Stomach (tissue), 4 donors: Measurements from ENCODE around the gene PDK3.

ENCODE experiments used
- EP300 ChIP-seq: sonication (generic); formaldehyde crosslinking; IDR thresholded peaks from one replicate; pipeline ENCODE4 v1.6.1; 2017; ENCODE audit warnings: antibody characterized with exemption
- POLR2A ChIP-seq, 4 donors: fragments of 450-650 bp; IDR thresholded peaks; one replicate each; pipeline ENCODE4 v1.6.1; 2016; ENCODE audit warnings: antibody characterized with exemption in 4 of 4, control low read depth in 2 of 4, mild to moderate bottlenecking in 1 of 4, moderate library complexity in 1 of 4
- POLR2AphosphoS5 ChIP-seq, 3 donors: sonication (generic); formaldehyde crosslinking; IDR thresholded peaks; one replicate each; pipeline ENCODE4 v1.6.1; 2016; ENCODE audit warnings: antibody characterized with exemption in 3 of 3
- TF ChIP-seq, protein P1 (sequence below), 7 experiments: fragments of 450-650 bp in 4 of 7; fragments of 200-600 bp in 3 of 7; sonication (generic) in 3 of 7; IDR thresholded peaks; one replicate each; pipeline ENCODE4 v1.5.1; 2016 to 2019; ENCODE audit warnings: antibody characterized with exemption in 7 of 7, control low read depth in 2 of 7, mild to moderate bottlenecking in 1 of 7

DNA sequence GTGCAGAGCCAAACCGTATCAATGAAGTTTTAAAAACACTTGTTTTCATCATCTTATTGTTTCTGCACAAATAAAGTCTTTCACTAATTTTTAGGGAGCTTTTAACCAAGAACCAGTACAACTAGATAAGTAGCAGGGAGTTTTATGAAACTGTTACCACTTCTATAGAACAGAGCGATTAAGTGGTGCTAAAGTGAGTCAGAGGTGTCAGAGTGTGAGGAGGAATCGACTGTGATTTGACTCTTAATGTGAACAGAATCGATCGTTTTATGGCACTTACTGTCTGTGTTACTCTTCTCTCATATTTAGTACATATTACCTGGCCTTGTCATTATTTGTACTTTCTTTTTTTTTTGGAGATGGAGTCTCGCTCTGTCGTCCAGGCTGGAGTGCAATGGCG lies 43.3 kb downstream of the PDK3 start:
- TF ChIP-seq, protein P1, sequence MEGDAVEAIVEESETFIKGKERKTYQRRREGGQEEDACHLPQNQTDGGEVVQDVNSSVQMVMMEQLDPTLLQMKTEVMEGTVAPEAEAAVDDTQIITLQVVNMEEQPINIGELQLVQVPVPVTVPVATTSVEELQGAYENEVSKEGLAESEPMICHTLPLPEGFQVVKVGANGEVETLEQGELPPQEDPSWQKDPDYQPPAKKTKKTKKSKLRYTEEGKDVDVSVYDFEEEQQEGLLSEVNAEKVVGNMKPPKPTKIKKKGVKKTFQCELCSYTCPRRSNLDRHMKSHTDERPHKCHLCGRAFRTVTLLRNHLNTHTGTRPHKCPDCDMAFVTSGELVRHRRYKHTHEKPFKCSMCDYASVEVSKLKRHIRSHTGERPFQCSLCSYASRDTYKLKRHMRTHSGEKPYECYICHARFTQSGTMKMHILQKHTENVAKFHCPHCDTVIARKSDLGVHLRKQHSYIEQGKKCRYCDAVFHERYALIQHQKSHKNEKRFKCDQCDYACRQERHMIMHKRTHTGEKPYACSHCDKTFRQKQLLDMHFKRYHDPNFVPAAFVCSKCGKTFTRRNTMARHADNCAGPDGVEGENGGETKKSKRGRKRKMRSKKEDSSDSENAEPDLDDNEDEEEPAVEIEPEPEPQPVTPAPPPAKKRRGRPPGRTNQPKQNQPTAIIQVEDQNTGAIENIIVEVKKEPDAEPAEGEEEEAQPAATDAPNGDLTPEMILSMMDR (IDR thresholded peaks at IDR 0.05), result no peak
- TF ChIP-seq EP300 (no peak), POLR2A (IDR thresholded peaks at IDR 0.05) (no peak), POLR2AphosphoS5 (IDR thresholded peaks at IDR 0.05) (no peak)
